GM19468 (cell line): Measurements from ENCODE around the gene ATAT1.
"Not testable (repeated sequence)": the region's sequence is repeated elsewhere in the genome, so short reads cannot be mapped to it uniquely, and the experiment has no call there.

ENCODE experiments used
- ATAC-seq: cut with Tn5 transposase; IDR thresholded peaks from one replicate; pipeline ENCODE4 v1.9.1; 2021; ENCODE audit warnings: mild to moderate bottlenecking, moderate library complexity, moderate number of reproducible peaks; ENCODE audit not compliant: unreplicated experiment; ENCODE audit errors: extremely low read depth

The ATAT1 gene

DNA sequence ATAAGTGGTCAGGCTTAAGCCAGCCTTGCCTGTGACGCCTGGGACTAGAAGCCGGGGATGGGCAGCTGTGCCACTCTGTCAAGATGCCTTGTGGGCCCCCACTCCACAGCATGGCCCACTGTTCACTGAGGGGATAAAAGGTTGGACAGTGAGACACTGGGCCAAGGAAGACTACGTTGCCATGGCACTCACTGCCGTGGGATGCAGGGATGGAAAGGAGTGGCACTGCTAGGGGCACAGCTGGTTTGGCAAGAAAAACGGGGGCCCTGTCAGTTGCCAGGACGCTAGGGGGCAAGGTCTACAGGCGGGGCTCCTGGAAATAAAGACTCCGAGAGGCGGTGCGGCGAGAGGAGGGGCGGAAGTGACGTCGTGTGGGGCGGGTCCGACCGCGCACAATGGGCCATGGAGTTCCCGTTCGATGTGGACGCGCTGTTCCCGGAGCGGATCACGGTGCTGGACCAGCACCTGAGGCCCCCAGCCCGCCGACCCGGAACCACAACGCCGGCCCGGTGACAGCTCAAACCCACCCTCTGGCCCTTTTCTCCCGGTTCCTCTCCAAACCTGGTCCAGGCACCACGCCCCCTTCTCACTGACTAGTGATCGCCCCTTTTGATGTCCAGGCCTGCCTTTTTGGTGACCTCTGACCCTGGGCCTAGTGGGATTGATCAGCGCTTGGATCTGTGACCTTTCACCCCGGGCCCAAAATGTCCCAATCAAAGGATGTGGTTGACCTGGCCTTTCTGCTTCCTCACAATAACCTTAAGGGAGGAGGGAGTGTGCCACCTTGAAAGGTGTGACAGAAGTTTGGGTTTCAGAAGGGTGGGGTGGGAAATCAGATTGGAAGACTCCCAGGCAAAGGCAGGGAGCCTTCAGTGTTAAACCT is at the start of gene ATAT1:
TSS of gene ATAT1 (plus strand) at position 391 of the 883 bp plus-strand sequence.
- ATAC-seq = no peak

GRCh38 chr6:30578051-30578450 is 48.6 kb upstream of the ATAT1 start:
- no peak for ATAC-seq

DNA sequence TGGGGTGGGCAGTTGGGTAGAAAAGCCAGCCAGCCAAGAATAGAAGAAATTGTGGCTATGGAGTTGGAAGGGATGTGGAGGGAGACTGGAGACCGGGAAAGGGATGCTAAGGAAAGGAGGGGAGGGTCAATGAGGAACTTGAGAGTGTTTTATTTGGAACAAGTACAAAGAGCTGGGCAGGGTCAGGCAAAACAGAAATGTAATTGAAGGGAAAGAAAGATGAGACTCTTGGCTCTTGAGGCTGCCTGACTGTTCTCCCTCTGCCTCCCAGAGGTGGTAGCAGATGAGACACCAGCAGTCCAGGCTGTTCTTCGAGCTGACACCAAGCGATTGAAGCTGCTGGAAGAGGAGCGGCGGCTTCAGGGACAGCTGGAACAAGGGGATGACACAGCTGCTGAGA is 42.8 kb upstream of the ATAT1 start:
- no peak for ATAC-seq

DNA sequence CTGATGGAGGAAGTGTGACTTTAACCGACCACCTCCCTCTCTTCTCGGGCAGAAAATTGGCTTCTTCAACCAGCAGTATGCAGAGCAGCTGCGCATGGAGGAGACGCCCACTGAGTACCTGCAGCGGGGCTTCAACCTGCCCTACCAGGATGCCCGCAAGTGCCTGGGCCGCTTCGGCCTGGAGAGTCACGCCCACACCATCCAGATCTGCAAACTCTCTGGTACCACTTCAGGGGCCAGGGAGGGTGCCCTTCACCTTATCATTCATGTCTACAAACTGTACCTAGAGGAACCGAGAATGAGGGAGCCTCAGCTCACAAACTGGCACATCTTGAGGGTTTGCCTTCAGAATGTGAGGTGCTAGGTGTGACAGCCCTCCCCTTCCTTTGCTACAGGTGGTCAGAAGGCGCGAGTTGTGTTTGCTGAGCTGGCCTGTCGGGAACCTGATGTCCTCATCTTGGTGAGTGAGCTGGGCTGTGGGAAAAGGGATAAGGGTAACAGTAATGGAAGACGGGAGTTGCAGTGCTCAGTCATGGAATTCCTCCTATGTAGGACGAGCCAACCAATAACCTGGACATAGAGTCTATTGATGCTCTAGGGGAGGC is 36.8 kb upstream of the ATAT1 start:
- ATAC-seq = no peak

DNA sequence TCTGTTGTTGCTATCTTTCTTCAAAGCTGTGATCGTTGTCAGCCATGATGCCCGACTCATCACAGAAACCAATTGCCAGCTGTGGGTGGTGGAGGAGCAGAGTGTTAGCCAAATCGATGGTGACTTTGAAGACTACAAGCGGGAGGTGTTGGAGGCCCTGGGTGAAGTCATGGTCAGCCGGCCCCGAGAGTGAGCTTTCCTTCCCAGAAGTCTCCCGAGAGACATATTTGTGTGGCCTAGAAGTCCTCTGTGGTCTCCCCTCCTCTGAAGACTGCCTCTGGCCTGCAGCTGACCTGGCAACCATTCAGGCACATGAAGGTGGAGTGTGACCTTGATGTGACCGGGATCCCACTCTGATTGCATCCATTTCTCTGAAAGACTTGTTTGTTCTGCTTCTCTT is 36.2 kb upstream of the ATAT1 start:
- no peak for ATAC-seq

- no peak for ATAC-seq
Measured at GRCh38 chr6:30591008-30591407, 35.7 kb upstream of the ATAT1 start.

DNA sequence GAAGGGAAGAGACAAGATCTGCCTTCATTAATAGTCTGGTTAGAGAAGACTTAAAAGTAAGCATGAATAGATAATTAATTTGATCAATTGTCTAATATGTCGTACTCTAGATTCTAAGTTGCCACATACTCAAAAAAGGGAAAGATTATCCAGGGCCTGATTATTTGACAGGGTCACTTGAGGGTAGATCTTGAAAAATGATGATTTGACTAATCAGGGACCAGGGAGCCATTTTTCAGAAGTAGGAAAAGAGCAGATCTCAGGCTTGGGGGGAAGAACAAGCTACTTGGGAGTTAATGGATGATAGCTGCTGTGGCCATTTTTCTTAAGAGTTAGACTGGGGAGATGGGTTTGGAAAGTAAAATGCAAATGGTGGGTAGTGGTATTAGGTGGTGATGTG is 34.4 kb upstream of the ATAT1 start:
- ATAC-seq = no peak

GRCh38 chr6:30597315-30598144 is 29.1 kb upstream of the ATAT1 start:
- ATAC-seq = not testable (repeated sequence)

DNA sequence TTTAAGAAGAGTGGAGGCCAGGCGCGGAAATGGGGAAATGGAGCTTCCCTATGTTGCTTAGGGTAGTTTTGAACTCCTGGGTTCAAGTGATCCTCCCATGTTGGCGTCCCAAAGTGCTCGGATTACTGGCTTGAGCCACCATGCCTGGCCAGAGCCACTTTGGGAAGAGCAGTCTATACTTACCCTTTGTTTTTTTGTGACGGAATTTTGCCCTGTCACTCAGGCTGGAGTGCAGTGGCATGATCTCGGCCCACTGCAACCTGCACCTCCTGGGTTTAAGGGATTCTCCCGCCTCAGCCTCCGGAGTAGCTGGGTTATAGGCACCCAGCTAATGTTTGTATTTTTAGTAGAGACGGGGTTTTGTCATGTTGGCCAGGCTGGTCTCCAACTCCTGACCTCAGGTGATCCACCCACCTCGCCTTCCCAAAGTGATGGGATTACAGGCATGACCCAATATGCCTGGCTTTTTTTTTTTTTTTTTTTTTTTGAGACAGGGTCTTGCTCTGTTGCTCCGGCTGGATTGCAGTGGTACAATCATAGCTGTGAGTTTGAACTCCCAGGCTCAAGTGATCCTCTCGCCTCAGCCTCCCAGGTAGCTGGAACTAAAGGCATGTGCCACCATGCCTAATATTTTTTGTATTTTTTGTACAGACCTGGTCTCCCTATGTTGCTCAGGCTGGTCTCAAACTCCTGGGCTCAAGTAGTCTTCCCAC is 27.6 kb upstream of the ATAT1 start:
- ATAC-seq = no peak

GRCh38 chr6:30599625-30600324 is 26.9 kb upstream of the ATAT1 start:
- no peak for ATAC-seq

- no peak for ATAC-seq
Measured at GRCh38 chr6:30600451-30600961, 26.2 kb upstream of the ATAT1 start.

DNA sequence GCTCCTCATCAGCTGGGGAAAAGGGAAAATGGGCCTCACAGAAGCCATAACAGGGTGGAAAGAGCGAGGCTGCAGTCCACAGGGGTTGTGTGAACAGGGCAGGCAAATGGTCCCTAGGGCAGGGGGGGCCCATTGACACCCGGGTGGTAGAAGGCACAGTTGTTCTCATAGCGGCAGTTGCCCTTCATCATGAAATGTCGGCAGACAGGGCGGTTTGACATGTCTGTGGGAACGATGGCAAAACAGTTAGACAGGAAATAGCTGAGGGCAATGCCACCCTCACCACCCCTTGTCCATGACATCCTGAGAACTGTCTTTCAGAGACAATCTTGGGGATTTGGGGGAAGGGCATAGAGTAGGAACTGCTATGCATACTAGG is 25.2 kb upstream of the ATAT1 start:
- ATAC-seq = no peak

DNA sequence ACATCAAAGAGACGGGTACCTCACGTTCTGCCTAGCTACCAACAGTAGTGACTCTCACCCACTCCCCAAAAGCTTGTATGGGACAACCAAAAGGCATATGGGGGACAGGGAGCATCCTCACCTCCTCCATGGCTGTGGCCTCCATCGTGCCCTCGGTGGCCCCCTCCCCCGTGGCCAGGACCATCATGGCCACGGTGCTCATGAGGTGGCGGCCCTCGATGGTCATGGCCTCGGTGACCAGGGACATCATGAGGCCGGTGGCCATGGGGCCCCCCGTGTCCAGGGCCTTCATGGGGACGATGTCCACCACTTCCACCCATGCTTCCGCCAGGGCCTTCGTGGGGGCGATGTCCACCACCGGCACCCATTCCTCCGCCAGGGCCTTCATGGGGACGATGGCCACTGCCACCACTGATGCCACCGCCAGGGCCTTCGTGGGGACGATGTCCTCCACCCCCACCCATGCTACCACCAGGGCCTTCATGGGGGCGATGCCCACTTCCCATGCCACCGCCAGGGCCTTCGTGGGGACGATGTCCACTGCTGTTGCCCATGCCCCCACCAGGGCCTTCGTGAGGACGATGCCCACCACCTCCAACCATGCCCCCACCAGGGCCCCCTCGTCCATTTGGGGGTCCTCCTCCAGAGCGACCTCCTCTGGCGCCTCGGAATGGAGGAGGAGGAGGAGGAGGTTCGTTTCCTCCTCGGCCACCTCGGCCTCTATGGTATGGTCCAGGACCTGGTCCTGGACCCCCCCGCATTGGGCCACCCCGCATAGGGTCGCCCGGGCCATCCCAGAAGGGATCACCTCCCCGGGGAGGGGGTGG is 24.6 kb upstream of the ATAT1 start:
- ATAC-seq = no peak

- no peak for ATAC-seq
Measured at GRCh38 chr6:30603961-30604360, 22.7 kb upstream of the ATAT1 start.

DNA sequence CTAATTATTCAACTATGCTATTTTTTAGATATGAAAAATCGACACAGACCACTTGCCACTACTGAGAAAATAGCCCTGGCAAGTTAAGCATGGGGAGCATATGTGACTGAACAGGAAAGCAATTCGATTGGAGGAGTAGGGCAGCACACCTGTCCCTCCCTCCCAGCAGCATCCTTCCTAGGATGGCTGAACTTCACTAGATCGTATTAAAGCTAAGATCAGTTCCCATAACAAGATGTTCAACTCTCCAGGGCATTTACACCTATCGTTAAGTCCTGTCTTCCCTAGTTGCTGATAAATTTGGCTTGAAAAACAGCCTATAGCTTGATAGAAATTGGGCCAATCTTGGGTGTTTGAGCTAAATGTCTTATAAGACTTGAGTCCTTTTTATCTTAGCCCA is 16.6 kb upstream of the ATAT1 start:
- ATAC-seq = no peak

GRCh38 chr6:30611150-30611855 is 15.4 kb upstream of the ATAT1 start:
- no peak for ATAC-seq

DNA sequence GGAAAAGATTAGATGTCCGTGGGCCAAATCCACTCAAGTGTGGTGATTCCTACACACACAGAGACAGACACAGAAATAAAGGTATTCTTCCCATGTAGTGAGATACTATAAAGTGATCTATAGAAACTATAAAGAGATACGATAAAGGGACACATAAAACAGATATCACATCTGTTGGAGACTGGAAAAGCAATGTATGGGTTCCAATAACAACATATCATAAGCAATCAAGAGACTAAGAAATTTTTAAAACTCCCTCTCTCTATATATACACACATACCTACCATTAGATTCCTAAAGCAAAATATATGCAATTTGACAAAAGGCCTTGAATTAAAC is 14.8 kb upstream of the ATAT1 start:
- no peak for ATAC-seq

GRCh38 chr6:30612213-30612612 is 14.5 kb upstream of the ATAT1 start:
- ATAC-seq = no peak
